WTC11 (cell line): ENCODE data around the gene IGLL1.
"Not testable (repeated sequence)": the region's sequence is repeated elsewhere in the genome, so short reads cannot be mapped to it uniquely, and the experiment has no call there.

Experiments used
- ATF3 ChIP-seq: sonication (generic); formaldehyde crosslinking; conservative IDR thresholded peaks from 2 replicates; pipeline ENCODE4 v1.8.1; 2022; ENCODE audit warnings: mild to moderate bottlenecking, missing genetic modification reagents
- CBFB ChIP-seq: sonication (generic); formaldehyde crosslinking; IDR thresholded peaks from 2 replicates; pipeline ENCODE4 v1.8.1; 2022; ENCODE audit warnings: mild to moderate bottlenecking, low read depth, missing genetic modification reagents
- CTCF ChIP-seq: fragments of 200-600 bp; IDR thresholded peaks from 2 replicates; pipeline ENCODE4 v1.8.0; 2022; ENCODE audit warnings: antibody characterized with exemption
- E2F1 ChIP-seq: sonication (generic); formaldehyde crosslinking; IDR thresholded peaks from 2 replicates; pipeline ENCODE4 v1.8.0; 2022; ENCODE audit warnings: mild to moderate bottlenecking, missing genetic modification reagents
- HMGA2 ChIP-seq: fragments of 250-450 bp; sonication (Bioruptor Pico); IDR thresholded peaks from 2 replicates; pipeline ENCODE4 v1.4.0; 2021; ENCODE audit warnings: mild to moderate bottlenecking, moderate library complexity
- MXD4 ChIP-seq: fragments of 250-450 bp; sonication (Bioruptor Pico); IDR thresholded peaks from 2 replicates; pipeline ENCODE4 v1.8.0; 2021; ENCODE audit warnings: mild to moderate bottlenecking, moderate library complexity, borderline replicate concordance
- NFYB ChIP-seq: sonication (generic); formaldehyde crosslinking; conservative IDR thresholded peaks from 2 replicates; pipeline ENCODE4 v1.8.0; 2022; ENCODE audit warnings: low read depth, missing genetic modification reagents
- PRDM15 ChIP-seq: sonication (generic); formaldehyde crosslinking; IDR thresholded peaks from 2 replicates; pipeline ENCODE4 v1.8.0; 2022; ENCODE audit warnings: missing genetic modification reagents
- ZNF263 ChIP-seq: sonication (generic); formaldehyde crosslinking; IDR thresholded peaks from 2 replicates; pipeline ENCODE4 v1.8.1; 2022; ENCODE audit warnings: low read depth, mild to moderate bottlenecking, moderate library complexity, missing genetic modification reagents

GRCh38 chr22:23539839-23540198 is 40.3 kb downstream of the IGLL1 start:
- TF ChIP-seq CTCF; ATF3 (CRISPR knock-in tag); E2F1 (CRISPR knock-in tag); NFYB (CRISPR knock-in tag); CBFB (CRISPR knock-in tag); PRDM15 (CRISPR knock-in tag); HMGA2 (CRISPR knock-in tag); MXD4; ZNF263 (CRISPR knock-in tag): not testable (repeated sequence)
